AG08395 (cell line): ENCODE measurements around the gene NFAT5.

Source experiments
- DNase-seq: peaks from one replicate; pipeline ENCODE4 v3.0.0; 2012; ENCODE audit warnings: mixed read lengths, low spot score

The NFAT5 gene

DNA sequence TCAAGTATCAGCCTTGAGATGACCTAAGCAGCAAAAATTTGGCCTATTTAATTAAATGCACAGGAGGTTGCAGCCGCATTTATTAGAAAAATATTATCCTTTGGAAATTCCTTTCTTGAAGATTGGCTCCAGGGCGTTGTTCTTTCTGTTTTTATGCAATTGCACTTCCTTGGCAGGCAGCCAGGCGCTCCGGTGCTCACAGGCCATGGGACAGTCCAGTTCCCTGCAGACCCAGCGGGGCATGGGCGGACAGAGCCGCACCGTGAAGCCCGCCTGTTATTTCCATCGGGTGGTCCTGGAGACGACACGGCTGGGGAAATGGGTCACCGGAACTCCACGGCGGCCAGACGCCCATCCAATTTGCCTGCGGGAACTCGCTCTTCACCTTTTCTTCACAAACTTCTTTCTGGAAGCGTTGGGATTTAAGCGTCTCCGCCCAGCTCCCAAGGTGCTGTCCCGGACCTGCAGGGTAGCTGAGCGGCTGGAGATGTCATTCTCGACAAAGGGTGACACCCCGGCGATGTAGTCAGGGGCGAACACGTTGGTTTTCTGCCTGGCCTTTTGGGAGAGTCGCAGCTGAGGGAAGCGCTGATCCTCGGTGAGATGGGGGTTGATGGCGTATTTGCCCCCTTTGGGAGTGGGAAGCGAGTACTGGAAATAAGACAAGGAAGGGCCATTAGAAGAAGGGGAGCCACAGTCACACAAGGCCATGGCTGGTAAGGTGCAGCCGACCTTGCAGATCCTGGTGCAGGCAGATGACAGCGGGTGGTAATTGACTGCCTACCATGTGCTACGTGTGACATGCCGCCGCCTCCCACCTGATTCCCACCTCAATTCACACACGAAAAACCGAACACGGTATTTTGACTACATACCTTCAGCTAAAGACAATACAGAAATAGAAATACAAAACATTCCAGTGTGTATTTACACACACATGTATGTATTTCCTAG is 176.5 kb downstream of the NFAT5 start:
- no peak for DNase-seq

DNA sequence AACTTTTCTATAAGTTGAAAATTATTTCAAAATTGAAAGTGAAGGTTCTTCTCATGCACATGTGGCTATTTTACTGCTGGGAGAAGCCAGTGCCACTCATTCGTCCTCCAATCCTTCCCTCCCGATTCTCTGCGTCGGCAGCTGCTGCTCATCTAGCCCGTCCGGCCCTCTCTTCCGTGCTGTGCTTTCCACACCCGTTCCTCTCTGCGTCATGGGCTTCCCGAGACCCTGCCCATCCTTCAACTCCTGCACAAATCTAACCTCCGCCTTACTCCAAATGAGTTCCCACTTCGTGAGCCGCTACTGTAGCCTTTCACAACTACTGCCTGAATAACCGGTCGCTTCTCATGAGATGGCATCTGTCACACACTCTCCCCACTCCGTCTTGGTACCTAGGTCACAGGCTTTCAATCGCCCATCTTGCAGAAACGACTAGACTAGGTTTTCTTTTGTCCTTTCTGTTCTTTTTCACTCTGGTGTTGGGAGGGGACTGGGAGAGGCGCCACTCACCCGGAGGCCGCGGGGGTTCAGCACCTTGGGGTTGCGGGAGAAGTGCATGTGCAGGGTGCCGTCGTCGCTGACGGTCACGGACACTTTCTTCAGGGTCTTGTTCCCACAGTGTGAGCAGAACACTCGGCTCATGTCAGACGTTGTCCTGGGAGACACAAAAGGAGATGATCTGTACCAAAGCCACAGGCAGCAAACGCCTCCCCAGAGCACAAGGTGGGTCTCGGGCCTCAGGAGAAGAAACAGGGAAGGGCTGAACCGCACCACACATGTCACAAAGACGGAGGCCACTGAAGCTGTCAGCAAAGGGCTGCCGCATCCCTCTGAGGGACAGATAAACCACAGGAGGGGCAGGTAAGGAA is 178.8 kb downstream of the NFAT5 start:
- DNase-seq, result no peak

DNA sequence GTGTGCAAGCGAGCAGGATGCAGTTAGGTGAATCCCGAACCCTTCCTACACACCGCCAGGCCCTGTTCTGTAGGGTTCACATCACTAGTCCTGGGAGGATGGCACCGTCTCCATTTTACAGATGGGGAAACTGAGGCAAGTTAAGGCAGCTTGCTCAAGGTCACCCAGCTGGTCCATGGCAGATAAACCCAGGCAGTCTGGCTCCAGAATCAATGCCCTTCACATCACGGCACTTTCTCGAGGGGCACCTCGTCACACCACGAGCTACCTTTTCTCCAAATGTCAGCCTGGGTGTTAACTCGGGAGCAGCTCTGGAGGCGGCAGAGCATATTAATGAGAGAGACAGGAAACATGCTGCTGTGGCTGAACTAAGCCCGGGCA is 179.5 kb downstream of the NFAT5 start:
- DNase-seq, result no peak

DNA sequence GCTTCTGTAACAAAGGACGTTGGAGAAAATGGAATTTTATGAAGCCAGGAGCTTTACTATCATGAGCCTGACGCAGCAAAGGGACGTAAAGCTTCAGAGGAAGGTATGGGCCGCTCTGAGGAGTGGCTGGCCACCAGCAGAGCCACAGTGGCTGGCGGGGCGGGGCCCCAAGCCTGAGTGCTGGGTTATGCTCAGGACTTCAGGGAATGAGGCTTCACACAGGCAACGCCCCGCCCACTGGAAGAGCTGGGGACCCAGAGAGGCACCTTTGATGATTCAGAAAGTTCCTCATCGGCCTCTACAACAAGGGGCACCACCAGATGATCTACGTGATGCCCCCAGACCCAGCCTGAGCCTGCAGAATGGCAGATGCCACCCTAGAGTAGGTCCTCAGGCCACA is 180.2 kb downstream of the NFAT5 start:
- DNase-seq, result no peak

DNA sequence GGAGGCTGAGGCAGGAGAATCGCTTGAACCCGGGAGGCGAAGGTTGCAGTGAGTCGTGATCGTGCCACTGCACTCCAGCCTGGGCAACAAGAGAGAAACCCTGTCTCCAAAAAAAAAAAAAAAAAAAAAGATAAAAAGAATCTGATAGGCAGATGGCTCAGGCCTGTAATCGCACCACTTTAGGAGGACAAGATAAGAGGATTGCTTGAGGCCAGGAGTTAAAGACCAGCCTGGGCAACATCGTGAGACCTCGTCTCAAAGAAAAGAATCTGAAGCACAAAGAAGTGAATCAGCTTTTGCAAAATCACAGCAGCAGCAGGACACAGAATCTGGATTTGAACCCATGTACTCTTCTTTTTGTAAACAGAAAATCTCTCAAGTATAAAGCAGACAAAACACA is 181.3 kb downstream of the NFAT5 start:
- DNase-seq, result no peak

DNA sequence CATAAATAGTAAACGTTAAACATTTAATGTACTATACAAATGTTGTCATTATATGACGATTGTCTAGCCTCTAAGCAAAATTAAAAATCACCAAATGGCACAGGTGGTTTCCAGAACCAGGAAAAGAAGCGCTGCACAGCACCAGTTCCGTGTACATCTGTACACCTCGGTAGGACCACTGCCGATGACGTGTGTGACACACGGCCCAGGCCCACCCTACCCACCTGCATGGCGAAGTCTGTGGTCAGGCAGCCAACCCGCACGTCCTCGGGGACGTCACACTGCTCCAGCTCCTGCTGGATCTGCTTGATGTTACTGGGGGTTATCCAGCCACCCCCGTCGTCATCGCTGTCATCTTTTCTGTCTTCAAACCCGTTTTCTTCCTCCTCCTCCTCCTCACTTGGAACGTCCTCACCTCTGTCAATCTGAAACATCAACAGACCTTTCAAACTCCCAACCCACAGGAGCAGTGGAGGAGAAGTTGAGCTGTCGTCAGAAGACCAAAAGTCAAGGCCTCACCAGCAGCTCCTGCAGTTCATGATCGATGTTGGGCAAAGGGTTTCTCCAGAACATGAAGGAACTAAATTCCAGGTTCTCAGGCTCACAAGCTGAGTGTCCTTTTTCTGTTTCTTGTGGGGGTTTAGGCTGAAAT is 183.1 kb downstream of the NFAT5 start:
- DNase-seq, result no peak

DNA sequence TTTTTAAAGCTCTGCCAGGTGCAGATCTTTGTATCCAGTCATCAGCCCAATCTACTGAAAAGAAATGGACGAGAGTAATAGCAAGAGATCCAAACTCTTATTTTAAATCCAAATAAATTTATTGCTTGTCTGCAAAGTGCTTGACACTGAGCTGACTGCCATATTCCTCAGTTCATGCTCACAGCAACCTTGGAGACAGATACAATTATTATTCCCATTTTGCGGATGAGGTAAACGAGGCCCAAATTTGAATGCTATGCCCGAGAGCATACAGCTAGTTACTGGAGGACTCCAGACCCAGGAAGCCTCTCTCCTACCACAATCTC is 188.3 kb downstream of the NFAT5 start:
- DNase-seq, result no peak
